ENCODE data around the gene GLYR1. TPM values are rescaled to one million over a fixed set of nuclear protein-coding genes. Genes with fewer than 3 reads are reported as not detected.

Gene GLYR1
- 36.6 TPM for polyA plus RNA-seq (2012; ENCODE audit: insufficient read length, low read depth)

GRCh38 chr16:4846901-4847773 lies at the start of gene GLYR1, which contains the start of gene UBN1:
Gene GLYR1 (minus strand): TSS chr16:4847288. CDS start chr16:4847265, 23 bp downstream.
Gene UBN1 (plus strand): TSS chr16:4847481. CDS start chr16:4852918, 5,437 bp downstream.
- TF ChIP-seq SIN3A (IDR thresholded peaks at IDR 0.05; ENCODE audit: borderline replicate concordance, insufficient read depth, low read length): peak; percentile 11; the same call in 1 of the 2 replicates
- TF ChIP-seq POLR2AphosphoS5 (IDR thresholded peaks at IDR 0.05; ENCODE audit: low read depth, low read length): peak; percentile 64
- no peak for TF ChIP-seq REST (IDR thresholded peaks at IDR 0.05; ENCODE audit: insufficient read depth in 1 of 2, low read depth in 2 of 2, low read length in 2 of 2)
- peak; percentile 76 for TF ChIP-seq TAF1 (IDR thresholded peaks at IDR 0.05; ENCODE audit: borderline replicate concordance, insufficient read depth, low read length)
- peak; percentile 59 for TF ChIP-seq FOXP2 (optimal IDR thresholded peaks at IDR 0.05; ENCODE audit: borderline replicate concordance, extremely low read depth, extremely low read length, insufficient read depth)

- no peak for TF ChIP-seq SIN3A (IDR thresholded peaks at IDR 0.05; ENCODE audit: borderline replicate concordance, insufficient read depth, low read length)
- no peak for TF ChIP-seq FOXP2 (optimal IDR thresholded peaks at IDR 0.05; ENCODE audit: borderline replicate concordance, extremely low read depth, extremely low read length, insufficient read depth)
- TF ChIP-seq TAF1 (IDR thresholded peaks at IDR 0.05; ENCODE audit: borderline replicate concordance, insufficient read depth, low read length): no peak
- TF ChIP-seq REST (IDR thresholded peaks at IDR 0.05; ENCODE audit: insufficient read depth in 1 of 2, low read depth in 2 of 2, low read length in 2 of 2): no peak
- TF ChIP-seq POLR2AphosphoS5 (IDR thresholded peaks at IDR 0.05; ENCODE audit: low read depth, low read length): no peak
These were observed 48.3 kb upstream of the GLYR1 start for GRCh38 chr16:4895366-4895765.

- TF ChIP-seq FOXP2 (optimal IDR thresholded peaks at IDR 0.05; ENCODE audit: borderline replicate concordance, extremely low read depth, extremely low read length, insufficient read depth): no peak
- no peak for TF ChIP-seq REST (IDR thresholded peaks at IDR 0.05; ENCODE audit: insufficient read depth in 1 of 2, low read depth in 2 of 2, low read length in 2 of 2)
- TF ChIP-seq SIN3A (IDR thresholded peaks at IDR 0.05; ENCODE audit: borderline replicate concordance, insufficient read depth, low read length): no peak
- TF ChIP-seq POLR2AphosphoS5 (IDR thresholded peaks at IDR 0.05; ENCODE audit: low read depth, low read length): no peak
- no peak for TF ChIP-seq TAF1 (IDR thresholded peaks at IDR 0.05; ENCODE audit: borderline replicate concordance, insufficient read depth, low read length)
These were observed 47.4 kb upstream of the GLYR1 start for GRCh38 chr16:4894276-4895150.

- no peak for TF ChIP-seq REST (IDR thresholded peaks at IDR 0.05; ENCODE audit: insufficient read depth in 1 of 2, low read depth in 2 of 2, low read length in 2 of 2)
- no peak for TF ChIP-seq FOXP2 (optimal IDR thresholded peaks at IDR 0.05; ENCODE audit: borderline replicate concordance, extremely low read depth, extremely low read length, insufficient read depth)
- no peak for TF ChIP-seq POLR2AphosphoS5 (IDR thresholded peaks at IDR 0.05; ENCODE audit: low read depth, low read length)
- TF ChIP-seq TAF1 (IDR thresholded peaks at IDR 0.05; ENCODE audit: borderline replicate concordance, insufficient read depth, low read length): no peak
- no peak for TF ChIP-seq SIN3A (IDR thresholded peaks at IDR 0.05; ENCODE audit: borderline replicate concordance, insufficient read depth, low read length)
These were observed 46.2 kb upstream of the GLYR1 start for GRCh38 chr16:4893103-4893862.
